Measurements from ENCODE around the gene ANKS3. TPM values are rescaled to one million over a fixed set of nuclear protein-coding genes. Genes with fewer than 3 reads are reported as not detected.
A peak's percentile ranks its signal among the peaks of the same experiment; 100 is the strongest.

Gene ANKS3
- polyA plus RNA-seq, 1 donor (not counting 4 experiments of a cell fraction or from before 2014, with no cell fraction given), result 11.7 TPM

GRCh38 chr16:4766875-4767628, 33.0 kb upstream of the ANKS3 start, which contains the start of gene ZNF500:
Gene ZNF500, minus strand, starts transcription at chr16:4767162. Its CDS starts 1,184 bp downstream, at chr16:4765978.
- H3K9ac ChIP-seq (ENCODE audit: control insufficient read depth, extremely low read depth, insufficient read depth, low read length), result peak within 1 kb of the TSS; percentile 90
- H3K27me3 ChIP-seq (ENCODE audit: control insufficient read depth, extremely low read depth, insufficient read depth, low read length), result no peaks in the 10 kb centered on the region
- H3K79me2 ChIP-seq (ENCODE audit: control insufficient read depth, insufficient read depth, low read length), result peaks cover 21% of the 10 kb centered on the region
- no peaks in the 10 kb centered on the region for H4K20me1 ChIP-seq (ENCODE audit: control insufficient read depth, extremely low read depth, insufficient read depth, low read length)
- no peaks in the 10 kb centered on the region for H3K9me1 ChIP-seq (ENCODE audit: control insufficient read depth, extremely low read depth, insufficient read depth, low read length)
- peak within 1 kb of the TSS; percentile 82 for H2AFZ ChIP-seq (ENCODE audit: control insufficient read depth, low read length)
- peak within 1 kb of the TSS; percentile 96 for H3K27ac ChIP-seq (ENCODE audit: control insufficient read depth, insufficient read depth, low read length)
- H3K9me3 ChIP-seq (ENCODE audit: control insufficient read depth, low read depth, low read length), result no peaks in the 10 kb centered on the region
- TF ChIP-seq, protein P1, sequence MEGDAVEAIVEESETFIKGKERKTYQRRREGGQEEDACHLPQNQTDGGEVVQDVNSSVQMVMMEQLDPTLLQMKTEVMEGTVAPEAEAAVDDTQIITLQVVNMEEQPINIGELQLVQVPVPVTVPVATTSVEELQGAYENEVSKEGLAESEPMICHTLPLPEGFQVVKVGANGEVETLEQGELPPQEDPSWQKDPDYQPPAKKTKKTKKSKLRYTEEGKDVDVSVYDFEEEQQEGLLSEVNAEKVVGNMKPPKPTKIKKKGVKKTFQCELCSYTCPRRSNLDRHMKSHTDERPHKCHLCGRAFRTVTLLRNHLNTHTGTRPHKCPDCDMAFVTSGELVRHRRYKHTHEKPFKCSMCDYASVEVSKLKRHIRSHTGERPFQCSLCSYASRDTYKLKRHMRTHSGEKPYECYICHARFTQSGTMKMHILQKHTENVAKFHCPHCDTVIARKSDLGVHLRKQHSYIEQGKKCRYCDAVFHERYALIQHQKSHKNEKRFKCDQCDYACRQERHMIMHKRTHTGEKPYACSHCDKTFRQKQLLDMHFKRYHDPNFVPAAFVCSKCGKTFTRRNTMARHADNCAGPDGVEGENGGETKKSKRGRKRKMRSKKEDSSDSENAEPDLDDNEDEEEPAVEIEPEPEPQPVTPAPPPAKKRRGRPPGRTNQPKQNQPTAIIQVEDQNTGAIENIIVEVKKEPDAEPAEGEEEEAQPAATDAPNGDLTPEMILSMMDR (optimal IDR thresholded peaks at IDR 0.05 in 1 of 3, IDR thresholded peaks at IDR 0.05 in 1 of 3, conservative IDR thresholded peaks at IDR 0.05 in 1 of 3; ENCODE audit: extremely low read depth in 1 of 3, insufficient read depth in 2 of 3, low read length in 3 of 3), result no peak
- no peak for TF ChIP-seq EZH2 (IDR thresholded peaks at IDR 0.05; ENCODE audit: low read length)
- peak; percentile 68 for DNase-seq (ENCODE audit: low read depth, low spot score)
- H3K4me3 ChIP-seq (ENCODE audit: control insufficient read depth in 2 of 3, extremely low read depth in 1 of 3, insufficient read depth in 2 of 3, low read depth in 1 of 3, low read length in 3 of 3), result peak within 1 kb of the TSS; percentile 92 to 93 (median 92)
- H3K36me3 ChIP-seq (ENCODE audit: control insufficient read depth in 2 of 2, extremely low read depth in 1 of 2, insufficient read depth in 2 of 2, low read length in 2 of 2), result peaks cover 11 to 15% of the 10 kb centered on the region in 2 experiments
- H3K4me2 ChIP-seq (ENCODE audit: control insufficient read depth, extremely low read depth, insufficient read depth, low read depth, low read length), result peak within 1 kb of the TSS; percentile 97
- H3K4me1 ChIP-seq (ENCODE audit: control insufficient read depth, extremely low read depth, insufficient read depth, low read length), result peaks cover 13% of the 10 kb centered on the region
- peak; percentile 76 for FAIRE-seq
- dilution Hi-C loops (cut with MboI; ENCODE audit: extremely low pct_ligation_motif_present, low sequenced_read_pairs), result no loop called here

DNA sequence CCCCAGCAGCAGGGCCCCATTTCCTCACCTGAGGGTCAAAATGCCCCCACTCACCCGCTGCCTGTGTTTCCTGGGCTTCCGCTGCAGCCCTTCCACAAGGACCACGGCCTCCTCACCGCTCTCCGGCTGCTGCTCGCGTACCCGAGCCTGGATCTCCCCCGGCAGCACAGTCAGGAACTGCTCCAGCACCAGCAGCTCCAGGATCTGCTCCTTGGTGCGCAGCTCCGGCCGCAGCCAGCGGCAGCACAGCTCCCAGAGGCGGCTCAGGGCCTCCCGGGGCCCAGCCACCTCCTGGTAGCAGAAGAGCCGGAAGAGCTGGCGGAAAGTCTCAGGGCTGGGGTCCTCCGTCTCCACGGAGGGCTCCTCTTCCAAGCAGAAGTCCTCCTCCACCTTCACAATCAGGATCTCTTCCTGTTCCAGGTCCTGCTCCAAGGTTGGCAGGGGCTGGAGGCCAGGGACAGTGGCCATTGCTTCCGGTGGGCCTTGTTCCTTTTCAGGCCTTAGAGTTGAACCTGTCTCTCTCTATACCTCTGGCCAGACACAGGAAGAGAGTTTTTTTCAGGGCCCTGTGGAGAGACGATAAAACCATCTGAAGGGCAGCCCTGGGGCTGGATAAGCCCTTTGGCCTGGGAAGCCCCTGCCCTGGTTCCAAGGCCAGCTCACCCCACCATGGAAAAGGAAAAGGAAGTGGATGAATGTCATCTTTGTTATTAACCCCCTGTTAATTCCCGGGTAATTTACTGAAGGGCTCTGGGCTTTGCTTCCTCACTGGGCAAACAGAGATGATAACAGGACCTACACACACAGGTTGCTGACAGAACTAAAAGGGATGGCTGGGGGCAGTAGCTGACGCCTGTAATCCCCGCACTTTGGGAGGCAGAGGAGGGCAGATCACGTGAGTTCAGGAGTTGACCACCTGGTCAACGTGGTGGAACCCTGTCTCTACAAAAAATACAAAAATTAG, 31.7 kb upstream of the ANKS3 start:
- Histone ChIP-seq H3K4me3 (ENCODE audit: control insufficient read depth in 2 of 3, extremely low read depth in 1 of 3, insufficient read depth in 2 of 3, low read depth in 1 of 3, low read length in 3 of 3) (peak overlapping the region; percentile 88 to 93 (median 92)), H3K79me2 (ENCODE audit: control insufficient read depth, insufficient read depth, low read length) (peaks cover 21% of the 10 kb centered on the region), H3K27me3 (ENCODE audit: control insufficient read depth, extremely low read depth, insufficient read depth, low read length) (no peaks in the 10 kb centered on the region), H3K9me1 (ENCODE audit: control insufficient read depth, extremely low read depth, insufficient read depth, low read length) (no peaks in the 10 kb centered on the region), H3K4me1 (ENCODE audit: control insufficient read depth, extremely low read depth, insufficient read depth, low read length) (peaks cover 13% of the 10 kb centered on the region), H3K4me2 (ENCODE audit: control insufficient read depth, extremely low read depth, insufficient read depth, low read depth, low read length) (peak overlapping the region; percentile 92), H3K36me3 (ENCODE audit: control insufficient read depth in 2 of 2, extremely low read depth in 1 of 2, insufficient read depth in 2 of 2, low read length in 2 of 2) (peaks cover 13 to 22% of the 10 kb centered on the region in 2 experiments), H3K9me3 (ENCODE audit: control insufficient read depth, low read depth, low read length) (no peaks in the 10 kb centered on the region), H4K20me1 (ENCODE audit: control insufficient read depth, extremely low read depth, insufficient read depth, low read length) (no peaks in the 10 kb centered on the region), H2AFZ (ENCODE audit: control insufficient read depth, low read length) (no peak overlapping the region), H3K27ac (ENCODE audit: control insufficient read depth, insufficient read depth, low read length) (peak overlapping the region; percentile 75), H3K9ac (ENCODE audit: control insufficient read depth, extremely low read depth, insufficient read depth, low read length) (peak overlapping the region; percentile 88)
- FAIRE-seq (no peak), DNase-seq (ENCODE audit: low read depth, low spot score) (no peak)
- dilution Hi-C loops (cut with MboI; ENCODE audit: extremely low pct_ligation_motif_present, low sequenced_read_pairs), result no loop called here
- TF ChIP-seq EZH2 (IDR thresholded peaks at IDR 0.05; ENCODE audit: low read length), result no peak
- TF ChIP-seq, protein P1 (optimal IDR thresholded peaks at IDR 0.05 in 1 of 3, IDR thresholded peaks at IDR 0.05 in 1 of 3, conservative IDR thresholded peaks at IDR 0.05 in 1 of 3; ENCODE audit: extremely low read depth in 1 of 3, insufficient read depth in 2 of 3, low read length in 3 of 3), result no peak

All from keratinocyte (primary cell).